NOMO-1 treated with DMSO at 0.1 percent for 48 hours (cell line): ENCODE results near the gene ARHGDIA.
A peak's percentile ranks its signal among the peaks of the same experiment; 100 is the strongest.
"Not testable (repeated sequence)": the region's sequence is repeated elsewhere in the genome, so short reads cannot be mapped to it uniquely, and the experiment has no call there.

Source experiments
- DNase-seq: peaks from one replicate; lab custom pipeline; 2025; ENCODE audit not compliant: unreplicated experiment; lab: John Stamatoyannopoulos, UW

The ARHGDIA gene

DNA sequence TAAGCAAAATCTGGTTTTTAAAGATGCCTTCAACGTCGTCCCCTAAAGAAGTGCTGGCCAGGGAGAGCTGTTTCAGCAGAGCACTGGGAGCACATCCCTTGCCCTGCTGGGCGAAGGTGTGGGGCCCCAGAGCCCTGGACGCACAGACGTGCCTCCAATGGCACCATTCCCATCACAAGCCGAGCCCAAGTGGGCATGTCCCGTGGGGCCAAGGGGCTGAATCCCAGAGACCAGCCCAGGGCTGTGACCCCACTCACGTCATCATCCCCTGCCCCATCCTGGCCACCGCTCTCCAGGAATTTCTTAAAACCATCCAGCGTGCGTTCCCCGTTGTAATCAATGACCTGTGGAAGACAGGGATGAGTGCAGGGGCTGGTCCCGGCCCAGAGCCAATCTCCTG, 26.2 kb downstream of the ARHGDIA start:
- no peak for DNase-seq

DNA sequence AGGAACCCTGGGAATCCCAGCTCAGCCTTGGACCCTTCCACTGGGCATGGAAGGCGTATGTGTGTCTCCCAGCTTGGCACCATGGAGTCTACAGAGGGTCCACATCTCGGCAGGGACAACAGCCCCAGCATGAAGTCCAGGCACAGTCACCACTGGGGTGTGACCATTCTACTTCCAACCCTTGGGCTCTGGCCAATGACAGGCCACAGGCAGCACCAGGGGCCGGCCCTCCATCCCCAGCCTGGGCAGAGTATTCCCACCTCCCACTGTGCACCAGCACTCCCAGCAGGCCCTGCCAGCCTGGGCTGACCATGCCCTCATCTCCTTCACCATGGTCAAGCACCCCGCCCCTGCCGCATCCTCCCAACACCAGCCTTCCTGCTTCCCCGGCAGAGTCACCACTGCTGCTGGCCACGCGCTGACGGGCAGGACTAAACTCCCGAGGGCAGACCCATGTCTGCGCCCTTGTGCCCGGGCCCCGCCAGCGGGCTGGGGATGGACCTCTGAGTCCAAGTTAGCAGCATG, 26.7 kb downstream of the ARHGDIA start:
- no peak for DNase-seq

GRCh38 chr17:81843713-81844326, 27.3 kb downstream of the ARHGDIA start:
- no peak for DNase-seq

DNA sequence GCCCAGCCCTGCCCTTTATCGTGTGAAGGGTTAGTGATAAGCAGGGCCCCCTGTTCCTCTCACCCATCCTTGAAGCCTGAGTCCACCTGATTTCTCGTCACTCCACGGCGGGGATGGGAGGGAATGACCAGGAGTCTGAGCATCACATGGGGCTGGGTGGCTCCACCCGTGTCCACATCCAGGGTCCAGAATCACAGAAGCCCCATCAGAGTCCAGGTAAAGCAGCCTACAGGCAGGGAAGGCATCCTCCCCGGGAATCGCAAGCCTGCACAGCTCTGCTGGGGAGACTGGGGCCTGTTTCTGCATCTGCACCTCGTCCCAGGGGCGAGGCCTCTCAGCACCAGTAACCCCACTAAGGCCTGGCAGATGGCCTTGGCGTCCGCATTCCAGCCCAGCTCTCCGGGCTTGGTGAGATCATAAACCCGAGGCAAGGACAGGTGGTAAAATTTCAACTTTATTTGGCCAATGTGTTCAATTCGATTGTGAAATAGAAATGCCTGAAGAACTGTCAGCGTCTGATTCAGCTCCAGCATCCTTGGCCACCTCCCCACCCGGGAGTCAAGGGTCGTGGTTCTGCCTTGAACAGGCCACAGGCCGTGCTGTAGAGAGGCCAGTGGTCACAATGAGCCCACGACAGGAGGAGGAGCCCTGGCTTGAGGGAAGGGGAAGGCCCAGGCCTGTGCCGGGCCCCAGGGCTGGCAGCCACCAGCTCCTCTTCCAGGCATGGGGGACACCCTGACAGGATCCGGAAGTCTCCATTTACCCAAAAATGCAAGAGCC, 28.2 kb downstream of the ARHGDIA start:
- DNase-seq: no peak

DNA sequence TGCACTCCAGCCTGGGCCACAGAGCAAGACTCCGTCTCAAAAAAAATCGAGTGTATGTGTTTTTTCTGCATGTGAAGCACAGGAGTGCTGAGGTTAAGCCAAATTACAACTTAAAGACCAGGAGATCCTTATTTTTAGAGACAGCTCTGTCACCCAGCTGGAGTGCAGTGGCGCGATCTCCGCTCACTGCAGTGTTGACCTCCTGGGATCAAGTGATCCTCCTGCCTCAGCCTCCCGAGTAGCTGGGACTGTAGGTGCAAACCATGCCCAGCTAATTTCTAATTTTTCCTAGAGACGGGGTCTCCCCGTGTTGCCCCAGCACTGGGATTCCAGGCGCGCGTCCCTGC, 28.8 kb downstream of the ARHGDIA start:
- no peak for DNase-seq

- no peak for DNase-seq
These were observed 29.3 kb downstream of the ARHGDIA start for GRCh38 chr17:81841866-81842265.

DNA sequence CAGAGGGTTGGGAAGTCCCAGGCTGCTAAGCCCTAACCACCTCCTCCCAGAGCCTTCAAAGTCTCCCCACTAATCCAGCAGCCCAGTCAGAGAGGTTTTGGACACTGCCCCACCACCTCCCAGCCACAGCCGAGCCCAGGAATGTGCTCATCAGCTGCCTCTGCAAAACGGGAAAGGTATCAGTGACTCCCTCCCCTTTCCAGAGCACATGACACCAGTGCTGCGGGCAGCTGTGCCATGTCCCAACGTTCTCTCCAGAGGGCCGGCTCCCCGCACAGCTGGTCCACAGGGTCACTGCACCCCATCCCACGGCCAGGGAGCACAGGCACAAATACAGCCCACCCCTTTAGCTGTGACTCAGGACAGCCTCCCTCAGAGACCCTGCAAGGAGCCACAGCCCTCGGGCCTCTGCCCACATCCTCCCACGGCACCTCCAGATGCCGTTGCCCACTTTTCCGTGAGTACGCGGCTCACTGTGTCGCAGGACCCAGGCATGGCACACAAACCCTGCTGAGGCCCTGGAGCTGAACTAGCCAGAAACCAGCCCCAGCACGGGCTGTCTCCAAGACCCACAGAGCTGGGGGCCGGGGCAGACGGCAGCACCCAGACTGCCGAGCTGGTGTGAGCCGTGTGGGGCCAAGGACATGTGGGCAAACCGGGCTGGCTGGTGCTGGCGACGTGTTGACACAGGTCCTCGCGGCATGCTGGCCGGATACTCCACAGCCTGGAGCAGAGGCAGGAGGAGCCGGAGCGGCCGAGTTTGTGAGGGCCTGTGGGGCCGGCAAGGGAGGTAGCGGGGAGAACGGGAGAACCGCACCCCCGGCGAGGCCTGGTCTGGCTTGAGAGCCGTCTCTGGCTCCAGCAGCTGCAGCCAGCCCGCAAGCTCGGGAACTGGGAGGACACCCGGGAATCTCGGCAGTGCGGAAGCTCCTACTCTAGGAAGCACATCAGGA, 30.0 kb downstream of the ARHGDIA start:
- DNase-seq: no peak

DNA sequence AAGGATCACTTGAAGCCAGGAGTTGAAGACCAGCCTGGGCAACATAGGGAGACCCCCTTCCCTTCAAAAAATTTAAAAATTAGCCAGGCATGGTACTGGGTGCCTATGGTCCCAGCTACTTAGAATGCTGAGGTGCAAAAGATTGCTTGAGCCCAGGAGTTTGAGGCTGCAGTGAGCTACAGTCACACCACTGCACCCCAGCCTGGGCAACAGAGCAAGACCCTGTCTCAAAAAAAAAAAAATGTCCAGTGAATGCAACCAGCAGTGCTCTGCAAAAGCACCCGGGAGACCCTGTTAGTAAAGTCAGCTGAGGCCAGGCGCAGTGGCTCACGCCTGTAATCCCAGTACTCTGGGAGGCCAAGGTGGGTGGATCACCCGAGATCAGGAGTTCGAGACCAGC, 31.1 kb downstream of the ARHGDIA start:
- not testable (repeated sequence) for DNase-seq

GRCh38 chr17:81839301-81839700, 31.8 kb downstream of the ARHGDIA start:
- DNase-seq: no peak

- no peak for DNase-seq
These were observed 32.3 kb downstream of the ARHGDIA start for GRCh38 chr17:81838753-81839255.

DNA sequence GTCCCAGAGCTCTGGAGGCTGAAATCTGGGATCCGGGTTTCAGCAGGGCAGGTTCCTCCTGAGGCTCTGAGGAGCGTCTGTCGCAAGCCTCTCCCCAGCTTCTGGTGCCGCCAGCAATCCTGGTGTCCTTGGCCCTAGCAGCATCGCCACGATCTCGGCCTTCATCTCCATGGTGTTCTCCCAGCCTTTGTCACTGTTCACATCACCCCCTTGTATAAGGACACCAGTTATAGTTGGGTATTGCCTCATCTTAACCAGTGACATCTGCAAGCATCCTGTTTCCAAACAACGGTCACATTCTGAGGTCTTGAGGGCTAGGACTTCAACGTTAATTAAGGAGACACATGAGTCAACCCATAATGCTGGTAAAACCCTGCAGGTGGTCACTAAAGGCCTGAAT, 33.5 kb downstream of the ARHGDIA start:
- peak; percentile 99 for DNase-seq

DNA sequence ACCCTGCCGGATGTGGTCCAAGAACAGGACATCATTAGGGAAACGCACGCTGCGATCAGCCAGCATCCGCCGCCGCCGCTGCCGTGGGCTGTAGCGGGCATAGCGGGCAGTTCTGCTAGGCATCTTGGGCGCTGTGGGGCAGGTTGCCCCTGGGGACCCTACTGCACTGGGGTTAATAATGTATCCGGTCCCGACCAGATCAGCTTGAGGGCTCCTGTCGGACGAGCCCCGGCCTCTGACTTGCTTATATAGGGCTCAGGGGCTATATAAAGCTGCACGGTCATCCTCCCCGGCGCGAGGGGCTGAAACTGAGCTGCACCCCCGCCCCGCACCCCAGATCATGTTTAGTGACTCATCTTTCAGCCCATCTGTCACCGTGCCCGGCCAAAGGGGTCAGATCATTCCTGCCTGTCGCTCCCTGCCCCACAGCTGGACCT, 36.3 kb downstream of the ARHGDIA start, which contains the start of gene PPP1R27:
TSS of gene PPP1R27 (minus strand) at position 220 of the 437 bp plus-strand sequence. CDS start at position 123, 97 bp downstream.
- DNase-seq: no peak

DNA sequence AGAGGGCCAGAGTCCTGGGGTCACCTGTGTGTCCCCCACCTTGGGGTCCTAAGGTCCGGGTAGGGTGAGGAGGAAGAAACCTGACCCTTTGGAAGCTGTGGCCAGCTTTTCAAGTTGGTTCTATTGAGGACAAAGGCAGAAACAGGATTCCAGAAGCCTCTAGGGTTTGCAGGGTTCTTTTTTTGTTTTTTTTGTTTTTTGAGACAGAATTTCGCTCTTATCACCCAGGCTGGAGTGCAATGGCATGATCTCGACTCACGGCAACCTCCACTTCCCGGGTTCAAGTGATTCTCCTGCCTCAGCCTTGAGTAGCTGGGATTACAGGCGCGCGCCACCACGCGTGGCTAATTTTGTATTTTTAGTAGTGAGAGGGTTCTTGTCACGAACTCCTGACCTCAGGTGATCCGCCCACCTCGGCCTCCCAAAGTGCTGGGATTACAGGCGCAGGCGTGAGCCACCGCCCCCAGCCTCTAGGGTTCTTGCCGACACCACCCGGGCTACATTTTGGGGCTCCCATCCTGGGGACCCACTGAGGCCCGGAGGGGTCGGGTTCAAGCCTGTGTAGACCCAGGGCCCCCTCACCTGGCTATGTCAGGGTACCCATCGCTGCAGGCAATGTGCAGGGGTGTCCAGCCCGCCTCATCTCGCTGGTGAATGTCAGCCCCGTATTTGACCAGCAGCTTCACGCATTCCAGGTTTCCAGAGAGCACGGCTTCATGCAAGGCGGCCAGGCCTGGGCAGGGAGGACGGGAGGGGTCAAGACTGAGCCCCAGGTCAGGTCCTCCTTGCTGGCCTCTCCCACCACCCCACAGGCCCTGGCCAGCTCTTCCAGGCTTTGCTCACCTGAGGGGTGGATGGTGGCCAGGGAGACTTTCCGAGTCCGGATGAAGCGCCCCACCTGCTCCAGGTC, 37.0 kb downstream of the ARHGDIA start:
- DNase-seq: no peak

- peak; percentile 90 for DNase-seq
These were observed 37.8 kb downstream of the ARHGDIA start, which contains the start of gene MCRIP1 for GRCh38 chr17:81833160-81833920. TSS of gene MCRIP1 (minus strand) at chr17:81833291. CDS start at chr17:81824506, 8,785 bp downstream.

DNA sequence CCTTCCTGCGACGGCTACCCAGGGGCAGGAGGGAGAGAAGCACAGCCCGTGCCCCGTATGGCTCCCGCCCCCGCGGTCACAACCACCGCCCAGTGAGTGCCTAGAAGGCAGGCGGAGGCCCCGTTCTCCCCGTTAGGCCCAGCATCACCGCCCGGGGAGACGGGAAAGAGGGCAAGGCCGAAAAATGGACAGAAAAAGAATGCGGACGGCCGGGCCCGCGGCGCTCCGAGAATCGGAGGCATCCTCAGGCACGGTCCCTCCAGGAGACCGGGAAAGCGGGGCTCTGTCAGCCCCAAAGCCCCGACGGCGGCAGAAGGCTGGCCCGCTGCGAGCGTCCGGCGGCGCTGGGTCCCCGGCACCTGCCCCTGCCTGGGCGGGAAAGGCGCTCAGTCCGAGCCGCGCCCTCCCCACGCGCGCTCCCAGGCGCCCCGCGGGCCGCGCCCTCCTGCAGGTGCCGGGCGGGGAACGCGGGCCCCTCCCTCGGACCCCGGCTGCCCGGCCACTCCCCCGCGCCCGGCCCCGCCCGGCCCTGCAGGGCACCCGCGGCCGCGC, 38.5 kb downstream of the ARHGDIA start:
- DNase-seq: no peak

- DNase-seq: peak; percentile 62
These were observed 39.1 kb downstream of the ARHGDIA start for GRCh38 chr17:81831957-81832607.

DNA sequence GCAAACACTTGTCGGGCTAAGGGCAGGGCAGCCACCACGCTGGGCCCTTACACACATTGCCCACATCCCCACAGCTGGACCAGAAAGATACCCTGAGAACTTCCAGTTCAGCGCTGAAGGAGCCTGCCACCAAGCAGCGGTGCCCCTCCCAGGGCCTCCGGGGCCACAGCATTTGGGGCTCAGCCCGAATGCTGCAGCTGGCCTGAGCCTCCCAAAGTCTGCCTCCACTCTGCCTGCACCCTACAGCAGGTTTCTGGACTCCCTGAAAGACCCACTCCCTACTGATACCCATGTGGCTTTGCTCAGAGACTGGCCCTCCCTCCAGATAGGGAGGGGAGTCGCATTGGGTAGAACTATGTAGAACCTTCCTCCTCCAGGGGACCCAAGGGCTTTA, 39.6 kb downstream of the ARHGDIA start:
- no peak for DNase-seq

DNA sequence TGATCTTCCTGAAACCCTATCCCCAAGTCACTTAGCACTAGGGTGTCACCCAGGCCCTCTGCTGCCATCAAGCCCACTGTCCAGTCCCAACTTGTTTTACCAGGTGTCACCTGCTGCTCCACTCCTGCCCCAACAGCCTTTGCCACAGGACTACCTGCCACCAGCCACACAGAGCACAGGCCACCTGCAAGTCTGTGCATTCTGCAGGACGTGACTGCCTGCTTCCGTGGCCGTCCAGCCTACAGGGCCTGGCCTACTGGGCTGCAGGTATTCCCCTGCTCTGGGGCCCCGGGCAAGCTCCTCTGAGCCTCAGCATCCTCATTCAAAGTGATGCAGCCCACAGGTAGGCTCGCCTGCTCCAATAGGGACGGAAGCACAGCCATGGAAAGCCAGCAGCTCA, 41.3 kb downstream of the ARHGDIA start:
- no peak for DNase-seq
